ENCODE results near the gene KDM5A. TPM values are rescaled to one million over a fixed set of nuclear protein-coding genes. Genes with fewer than 3 reads are reported as not detected.
A peak's percentile ranks its signal among the peaks of the same experiment; 100 is the strongest.

Gene KDM5A
- total RNA-seq, 4 donors from 2014 or later = 20.5 to 56.6 (median 46.8) TPM

- 45 to 63% methylated on average over 2 of the region's 2 CpGs for WGBS, 2 donors
- no peaks in the 10 kb centered on the region for H3K4me1 ChIP-seq
- H3K27me3 ChIP-seq = no peaks in the 10 kb centered on the region
- no peak for TF ChIP-seq CTCF (IDR thresholded peaks at IDR 0.05)
- TF ChIP-seq POLR2A (IDR thresholded peaks at IDR 0.05) = no peak
- no peak for DNase-seq
- peaks cover 8 to 94% (median 23%) of the 10 kb centered on the region in 3 donors for H3K36me3 ChIP-seq
- H3K4me3 ChIP-seq = no peak overlapping the region
- intact Hi-C loops (cut with DNase I) = no loop called here
- H3K27ac ChIP-seq = no peak overlapping the region
- H3K9me3 ChIP-seq = no peaks in the 10 kb centered on the region
These were observed 56.4 kb downstream of the KDM5A start for GRCh38 chr12:332581-333205.

- Histone ChIP-seq H3K4me1 (no peaks in the 10 kb centered on the region), H3K4me3 (no peak overlapping the region), H3K27ac (no peak overlapping the region), H3K36me3 (peaks cover 13 to 96% (median 27%) of the 10 kb centered on the region in 3 donors), H3K9me3 (no peaks in the 10 kb centered on the region), H3K27me3 (no peaks in the 10 kb centered on the region)
- TF ChIP-seq CTCF (IDR thresholded peaks at IDR 0.05) (no peak), POLR2A (IDR thresholded peaks at IDR 0.05) (no peak)
- 78 to 86% methylated on average over 1 of the region's 1 CpG for WGBS, 2 donors
- intact Hi-C loops (cut with DNase I) = no loop called here
- DNase-seq = no peak
These were observed 57.8 kb downstream of the KDM5A start for GRCh38 chr12:331287-331686.

- Histone ChIP-seq H3K36me3 (peaks cover 6 to 96% (median 16%) of the 10 kb centered on the region in 3 donors), H3K9me3 (no peaks in the 10 kb centered on the region), H3K27ac (no peak overlapping the region), H3K27me3 (no peaks in the 10 kb centered on the region), H3K4me1 (no peaks in the 10 kb centered on the region), H3K4me3 (no peak overlapping the region)
- intact Hi-C loops (cut with DNase I) = no loop called here
- TF ChIP-seq POLR2A (IDR thresholded peaks at IDR 0.05) = no peak
- TF ChIP-seq CTCF (IDR thresholded peaks at IDR 0.05) = no peak
- 87 to 92% methylated on average over 6 of the region's 6 CpGs for WGBS, 2 donors
- no peak for DNase-seq
These were observed 63.2 kb downstream of the KDM5A start for GRCh38 chr12:325906-326305.

GRCh38 chr12:323507-323906 lies 65.6 kb downstream of the KDM5A start:
- Histone ChIP-seq H3K9me3 (no peaks in the 10 kb centered on the region), H3K36me3 (peaks cover 14 to 100% (median 37%) of the 10 kb centered on the region in 3 donors), H3K27me3 (no peaks in the 10 kb centered on the region), H3K4me1 (no peaks in the 10 kb centered on the region), H3K4me3 (no peak overlapping the region), H3K27ac (no peak overlapping the region)
- no peak for DNase-seq
- WGBS, 2 donors = 39 to 52% methylated on average over 2 of the region's 2 CpGs
- TF ChIP-seq CTCF (IDR thresholded peaks at IDR 0.05) (no peak), POLR2A (IDR thresholded peaks at IDR 0.05) (no peak)
- intact Hi-C loops (cut with DNase I) = no loop called here

GRCh38 chr12:321606-322326 lies 67.4 kb downstream of the KDM5A start:
- intact Hi-C loops (cut with DNase I) = no loop called here
- Histone ChIP-seq H3K9me3 (no peaks in the 10 kb centered on the region), H3K36me3 (peaks cover 14 to 100% (median 40%) of the 10 kb centered on the region in 3 donors)

More at GRCh38 chr12:321606-322326, 67.4 kb downstream of the KDM5A start:
- H3K4me3 ChIP-seq = no peak overlapping the region
- DNase-seq = no peak
- TF ChIP-seq POLR2A (IDR thresholded peaks at IDR 0.05) (no peak), CTCF (IDR thresholded peaks at IDR 0.05) (peak in 1 of 6 experiments; percentile 35)
- H3K27me3 ChIP-seq = no peaks in the 10 kb centered on the region
- no peak overlapping the region for H3K27ac ChIP-seq
- 50 to 93% methylated on average over 1 of the region's 1 CpG for WGBS, 2 donors
- no peaks in the 10 kb centered on the region for H3K4me1 ChIP-seq

Data from esophagus squamous epithelium (tissue), 5 donors.